Heart right ventricle (tissue), 16 donors: Measurements from ENCODE around the gene SYCE3. TPM values are rescaled to one million over a fixed set of nuclear protein-coding genes. Genes with fewer than 3 reads are reported as not detected.

Source experiments
- ATAC-seq, 8 donors: fragments of 200-7000 bp; cut with Tn5 transposase; one replicate each; pipeline ENCODE4 v1.9.1; 2020; ENCODE audit warnings: mild to moderate bottlenecking in 8 of 8, moderate library complexity in 8 of 8, moderate number of reproducible peaks in 1 of 8
- DNase-seq, 2 donors: peaks; one replicate each; pipeline ENCODE4 v3.0.0-alpha.2; 2020
- H3K27ac ChIP-seq, 10 donors: fragments of 200-600 bp; sonication (generic) in 2 of 10; one replicate each; pipeline versions ENCODE4 v1.5.0 to v1.8.0; 2020 to 2022; ENCODE audit warnings: mild to moderate bottlenecking in 3 of 10
- H3K27me3 ChIP-seq, 7 donors: fragments of 200-600 bp; one replicate each; pipeline ENCODE4 v1.8.0; 2021 to 2022; ENCODE audit warnings: mild to moderate bottlenecking in 2 of 7
- H3K36me3 ChIP-seq, 9 donors: fragments of 200-600 bp; sonication (generic) in 1 of 9; one replicate each; pipeline versions ENCODE4 v1.5.0 to v1.8.0; 2020 to 2022; ENCODE audit warnings: mild to moderate bottlenecking in 2 of 9
- H3K4me1 ChIP-seq, 9 donors: fragments of 200-600 bp; sonication (generic) in 1 of 9; one replicate each; pipeline versions ENCODE4 v1.5.0 to v1.8.0; 2020 to 2022; ENCODE audit warnings: mild to moderate bottlenecking in 4 of 9
- H3K4me3 ChIP-seq, 10 donors: fragments of 200-600 bp; sonication (generic) in 2 of 10; one replicate each; pipeline versions ENCODE4 v1.5.0 to v1.8.0; 2020 to 2022; ENCODE audit warnings: mild to moderate bottlenecking in 7 of 10, moderate library complexity in 2 of 10
- H3K9me3 ChIP-seq, 11 donors: fragments of 200-600 bp in 10 of 11; sonication (generic) in 2 of 11; one replicate each; pipeline versions ENCODE4 v1.5.0 to v1.8.0; 2013 to 2022; ENCODE audit warnings: mild to moderate bottlenecking in 2 of 11, control low read depth in 1 of 11, moderate library complexity in 1 of 11
- CTCF ChIP-seq, 9 donors: fragments of 200-600 bp; sonication (generic) in 2 of 9; IDR thresholded peaks; one replicate each; pipeline versions ENCODE4 v1.5.0 to v1.8.0; 2021 to 2022; ENCODE audit warnings: antibody characterized with exemption in 9 of 9, mild to moderate bottlenecking in 5 of 9, moderate library complexity in 1 of 9
- WGBS, 2 donors: extraction: QIAGEN DNeasy Blood & Tissue Kit; methylation state at CpG; one replicate each; pipeline ENCODE4 v1.1.7; 2013; ENCODE audit warnings: inconsistent platforms in 1 of 2; 5-methylcytosine and 5-hydroxymethylcytosine counted together
- intact Hi-C, 10 donors: fragments of 100-400 bp; cut with DNase I; formaldehyde crosslinking; loops; one replicate each; pipeline versions ENCODE4 v1.11.1 to v1.14.2; 2022
- polyA plus RNA-seq, 2 donors: library from polyadenylated mRNA; stranded (reverse); fragments of 200-250 nt; gene quantifications; one replicate each; pipeline ENCODE4 v1.2.3, GENCODE V29; 2013
- total RNA-seq, 10 donors: library from RNA; stranded (reverse); fragmentation: NEBNext Ultra II Directional in 3 of 10; extraction: Animal tissue kit (Norgen Biotek cat#: 25700) in 3 of 10; gene quantifications; one replicate each; pipeline versions ENCODE4 v1.2.1 to v1.2.4, GENCODE V29; 2021 to 2023
- donor health status: Arrhythmogenic right ventricular cardiomyopathy.
- donor health status: ischemic (EF 13 %, LVEDD 7.1; RV severe dilation, severe dysfunction).
- donor health status: healthy with polysubstance abuse.
- donor health status: DM: no; HTN: yes; CAD: no.
- donor health status: DM: no; HTN: no; CAD: no.
- donor health status: ischemic (EF 25% LVEDD 6.9; RV normal size, moderate dysfunction).
- donor health status: ischemic (EF 25% LVEDD 5.7; RV mildly dilated, moderate dysfunction).
- donor health status: healthy.
- donor health status: DM: yes; HTN: yes; CAD: no.
- donor health status: Ischemic cardiomyopathy.
- donor health status: ischemic (EF 35%, LVEDD 5.7; RV mildly dilated, moderate dysfunction).
- donor health status: nonischemic (EF 11% LVEDD 7.7; RV severe dilation, severe dysfunction).
- donor health status: DM: yes; HTN: yes; CAD: no.
- donor health status: PGD.
- donor health status: ischemic (EF 29% LVEDD 5.4; RV normal size, mild dysfunction).
- donor health status: nonischemic (EF 23%, LVEDD 6.1; RV moderate dilation, normal function).

The SYCE3 gene
- total and polyA plus RNA-seq, 12 donors = 0.74 to 0.90 TPM; not detected in 10

GRCh38 chr22:50576806-50577696 lies 14.3 kb upstream of the SYCE3 start:
- DNase-seq (no peak), ATAC-seq (peak in 1 of 8 donors; percentile 5)
- 62 to 65% methylated on average over 18 of the region's 18 CpGs for WGBS, 2 donors
- H3K36me3 ChIP-seq = peaks cover 0 to 73% (median 11%) of the 10 kb centered on the region in 9 donors
- no peaks in the 10 kb centered on the region for H3K27me3 ChIP-seq
- peaks cover 5 to 61% (median 48%) of the 10 kb centered on the region in 9 donors for H3K4me1 ChIP-seq
- H3K27ac ChIP-seq = peak overlapping the region in 9 of 10 donors; percentile 80 to 100 (median 96)
- peak overlapping the region in 9 of 10 donors; percentile 43 to 62 (median 57) for H3K4me3 ChIP-seq
- intact Hi-C loops = loop anchor here in 3 of 10 donors (5.0 kb wide), 1 partner anchor 45 kb away; no protein-coding TSS in a partner anchor
- no peak for TF ChIP-seq CTCF (IDR thresholded peaks at IDR 0.05)
- no peaks in the 10 kb centered on the region for H3K9me3 ChIP-seq

GRCh38 chr22:50576070-50576469 lies 13.4 kb upstream of the SYCE3 start:
- ATAC-seq = peak in 5 of 8 donors; percentile 17 to 47 (median 32)

GRCh38 chr22:50575426-50575941 lies 12.8 kb upstream of the SYCE3 start:
- Histone ChIP-seq H3K9me3 (no peaks in the 10 kb centered on the region), H3K27me3 (no peaks in the 10 kb centered on the region), H3K27ac (peak overlapping the region in 4 of 10 donors; percentile 4 to 100 (median 20)), H3K36me3 (peaks cover 0 to 80% (median 11%) of the 10 kb centered on the region in 9 donors), H3K4me3 (no peak overlapping the region), H3K4me1 (peaks cover 5 to 57% (median 33%) of the 10 kb centered on the region in 9 donors)
- WGBS, 2 donors = 76 to 81% methylated on average over 8 of the region's 8 CpGs
- no peak for DNase-seq
- intact Hi-C loops = loop anchor here in 3 of 10 donors (5.0 kb wide), 1 partner anchor 47 kb away; no protein-coding TSS in a partner anchor
- no peak for ATAC-seq
- TF ChIP-seq CTCF (IDR thresholded peaks at IDR 0.05) = no peak

More at GRCh38 chr22:50576070-50576469, 13.4 kb upstream of the SYCE3 start:
- DNase-seq = no peak
- Histone ChIP-seq H3K36me3 (peaks cover 0 to 79% (median 11%) of the 10 kb centered on the region in 9 donors), H3K4me1 (peaks cover 5 to 60% (median 38%) of the 10 kb centered on the region in 9 donors), H3K9me3 (no peaks in the 10 kb centered on the region), H3K27me3 (no peaks in the 10 kb centered on the region), H3K4me3 (peak overlapping the region in 3 of 10 donors; percentile 57 to 62 (median 59)), H3K27ac (peak overlapping the region in 5 of 10 donors; percentile 5 to 100 (median 30))
- TF ChIP-seq CTCF (IDR thresholded peaks at IDR 0.05) = peak in 7 of 9 donors; percentile 11 to 60 (median 46)
- intact Hi-C loops = loop anchor here in 3 of 10 donors (5.0 kb wide), 1 partner anchor 46 kb away; no protein-coding TSS in a partner anchor
- WGBS, 2 donors = 38 to 40% methylated on average over 5 of the region's 5 CpGs

- H3K36me3 ChIP-seq = peaks cover 0 to 80% (median 11%) of the 10 kb centered on the region in 9 donors
These were observed 11.7 kb upstream of the SYCE3 start for GRCh38 chr22:50574383-50574755.

More at GRCh38 chr22:50574383-50574755, 11.7 kb upstream of the SYCE3 start:
- WGBS, 2 donors = 83 to 92% methylated on average over 11 of the region's 11 CpGs
- intact Hi-C loops = no loop called here
- Histone ChIP-seq H3K27me3 (no peaks in the 10 kb centered on the region), H3K4me3 (no peak overlapping the region), H3K27ac (no peak overlapping the region), H3K9me3 (no peaks in the 10 kb centered on the region), H3K4me1 (peaks cover 5 to 54% (median 29%) of the 10 kb centered on the region in 9 donors)
- no peak for ATAC-seq
- no peak for TF ChIP-seq CTCF (IDR thresholded peaks at IDR 0.05)
- DNase-seq = no peak
